ENCODE data around the gene HOXD4. TPM values are rescaled to one million over a fixed set of nuclear protein-coding genes. Genes with fewer than 3 reads are reported as not detected.

Gene HOXD4
- total and polyA plus RNA-seq, 10 of the 15 experiments (the other 5 are each of a cell fraction or from before 2014, with no cell fraction given) = 0.07 TPM; not detected in 9

- DNase-seq (ENCODE audit: low read depth, low spot score) (no peak), FAIRE-seq (no peak), ATAC-seq (no peak)
- no peak overlapping the region for H3K4me3 ChIP-seq
- H3K4me2 ChIP-seq (ENCODE audit: control insufficient read depth, insufficient read depth) = no peak overlapping the region
- no peaks in the 10 kb centered on the region; a peak in 1 of 4 replicates for H3K36me3 ChIP-seq (ENCODE audit: control insufficient read depth in 2 of 2, insufficient read depth in 2 of 2, low read length in 1 of 2)
- RAD21 ChIA-PET (ENCODE audit: unreplicated experiment) = interaction anchor here (1.0 kb wide), 1 partner anchor 280 kb away, joined by 3 read pairs; no protein-coding TSS in a partner anchor
- 13% methylated on average over 14 of the region's 14 CpGs for WGBS (ENCODE audit: insufficient coverage, insufficient replicate concordance, low lambda C conversion rate, missing lambda C conversion rate)
- no peak overlapping the region for H2AFZ ChIP-seq (ENCODE audit: control insufficient read depth, low read depth, low read length)
- H3K27ac ChIP-seq (ENCODE audit: control insufficient read depth, insufficient read depth) = no peak overlapping the region
- CTCF ChIA-PET = interaction anchor here (1.3 kb wide), 1 partner anchor 280 kb away, joined by 4 read pairs; no protein-coding TSS in a partner anchor
- H3K4me1 ChIP-seq (ENCODE audit: control insufficient read depth, insufficient read depth, low read length) = no peaks in the 10 kb centered on the region
- H3K27me3 ChIP-seq (replicated peaks in 1 of 2; ENCODE audit: control insufficient read depth in 2 of 2, insufficient read depth in 2 of 2, low read length in 1 of 2) = peaks cover 7 to 36% of the 10 kb centered on the region in 2 experiments
- POLR2A ChIA-PET = interaction anchor here (0.5 kb wide), 1 partner anchor 20 kb away, joined by 3 read pairs; no protein-coding TSS in a partner anchor
- no TSS peak for BruUV-seq (replicated peaks)
- in situ Hi-C loops (cut with MboI) (no loop called here), intact Hi-C loops (cut with micrococcal nuclease; ENCODE audit: unreplicated experiment) (no loop called here)
- no peaks in the 10 kb centered on the region for H3K79me2 ChIP-seq (ENCODE audit: control insufficient read depth, insufficient read depth, low read length)
- no peaks in the 10 kb centered on the region for H4K20me1 ChIP-seq (ENCODE audit: control insufficient read depth, insufficient read depth)
- SMC1A ChIA-PET (ENCODE audit: uncharacterized antibody, unreplicated experiment) = interaction anchor here (1.1 kb wide), 1 partner anchor 14 kb away, joined by 5 read pairs; no protein-coding TSS in a partner anchor
- H3K9me3 ChIP-seq (replicated peaks; ENCODE audit: control insufficient read depth, insufficient read depth, low read length) = no peaks in the 10 kb centered on the region; the same call in 2 of the 3 replicates
- H3K9ac ChIP-seq (ENCODE audit: control insufficient read depth, insufficient read depth, low read length) = no peak overlapping the region
- no peak for TF ChIP-seq BMI1 (IDR thresholded peaks at IDR 0.05; ENCODE audit: borderline replicate concordance)
- no peak for TF ChIP-seq RELB (IDR thresholded peaks at IDR 0.05; ENCODE audit: low read depth)
- no peak for TF ChIP-seq CHD4 (IDR thresholded peaks at IDR 0.05)
- TF ChIP-seq ASH2L (IDR thresholded peaks at IDR 0.05; ENCODE audit: borderline replicate concordance, low read depth) = no peak
- TF ChIP-seq, protein P1, sequence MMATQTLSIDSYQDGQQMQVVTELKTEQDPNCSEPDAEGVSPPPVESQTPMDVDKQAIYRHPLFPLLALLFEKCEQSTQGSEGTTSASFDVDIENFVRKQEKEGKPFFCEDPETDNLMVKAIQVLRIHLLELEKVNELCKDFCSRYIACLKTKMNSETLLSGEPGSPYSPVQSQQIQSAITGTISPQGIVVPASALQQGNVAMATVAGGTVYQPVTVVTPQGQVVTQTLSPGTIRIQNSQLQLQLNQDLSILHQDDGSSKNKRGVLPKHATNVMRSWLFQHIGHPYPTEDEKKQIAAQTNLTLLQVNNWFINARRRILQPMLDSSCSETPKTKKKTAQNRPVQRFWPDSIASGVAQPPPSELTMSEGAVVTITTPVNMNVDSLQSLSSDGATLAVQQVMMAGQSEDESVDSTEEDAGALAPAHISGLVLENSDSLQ (IDR thresholded peaks at IDR 0.05) = no peak
- TF ChIP-seq CUX1 (IDR thresholded peaks at IDR 0.05; ENCODE audit: insufficient replicate concordance, low read depth, low read length) = no peak
- TF ChIP-seq, protein P2, sequence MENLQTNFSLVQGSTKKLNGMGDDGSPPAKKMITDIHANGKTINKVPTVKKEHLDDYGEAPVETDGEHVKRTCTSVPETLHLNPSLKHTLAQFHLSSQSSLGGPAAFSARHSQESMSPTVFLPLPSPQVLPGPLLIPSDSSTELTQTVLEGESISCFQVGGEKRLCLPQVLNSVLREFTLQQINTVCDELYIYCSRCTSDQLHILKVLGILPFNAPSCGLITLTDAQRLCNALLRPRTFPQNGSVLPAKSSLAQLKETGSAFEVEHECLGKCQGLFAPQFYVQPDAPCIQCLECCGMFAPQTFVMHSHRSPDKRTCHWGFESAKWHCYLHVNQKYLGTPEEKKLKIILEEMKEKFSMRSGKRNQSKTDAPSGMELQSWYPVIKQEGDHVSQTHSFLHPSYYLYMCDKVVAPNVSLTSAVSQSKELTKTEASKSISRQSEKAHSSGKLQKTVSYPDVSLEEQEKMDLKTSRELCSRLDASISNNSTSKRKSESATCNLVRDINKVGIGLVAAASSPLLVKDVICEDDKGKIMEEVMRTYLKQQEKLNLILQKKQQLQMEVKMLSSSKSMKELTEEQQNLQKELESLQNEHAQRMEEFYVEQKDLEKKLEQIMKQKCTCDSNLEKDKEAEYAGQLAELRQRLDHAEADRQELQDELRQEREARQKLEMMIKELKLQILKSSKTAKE (IDR thresholded peaks at IDR 0.05; ENCODE audit: low read depth, poor library complexity, severe bottlenecking) = no peak
- no peak for TF ChIP-seq EP300 (IDR thresholded peaks at IDR 0.05; ENCODE audit: borderline replicate concordance in 1 of 2, control insufficient read depth in 1 of 2, low read depth in 2 of 2, low read length in 2 of 2)
- no peak for TF ChIP-seq PML (IDR thresholded peaks at IDR 0.05; ENCODE audit: low read length)
Measured at GRCh38 chr2:176174382-176174823, 23.1 kb downstream of the HOXD4 start.
